ENCODE results near the gene NAALAD2. TPM values are rescaled to one million over a fixed set of nuclear protein-coding genes. Genes with fewer than 3 reads are reported as not detected.

Gene NAALAD2
- total RNA-seq, 5 donors from 2014 or later (not counting 1 experiment from before 2014, with no cell fraction given), result not detected

DNA sequence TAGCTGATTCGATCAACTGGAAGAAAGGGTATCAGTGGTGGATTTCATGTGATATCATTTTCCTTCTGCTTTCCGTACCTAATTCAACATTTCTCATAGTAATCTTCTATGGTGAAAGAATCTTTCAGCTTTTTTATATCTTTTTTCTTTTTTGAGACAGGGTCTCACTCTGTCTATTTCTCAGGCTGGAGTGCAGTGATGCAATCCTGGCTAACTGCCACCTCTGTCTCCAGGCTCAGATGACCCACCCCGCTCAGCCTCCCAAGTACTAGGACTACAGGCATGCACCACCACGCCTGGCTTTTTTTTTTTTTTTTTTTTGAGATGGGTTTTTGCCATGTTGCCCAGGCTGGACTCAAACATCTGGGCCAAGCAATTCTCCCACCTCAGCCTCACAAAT lies 107.0 kb downstream of the NAALAD2 start:
- no CpG with 5 or more reads among the region's 4 CpGs for WGBS (ENCODE audit: insufficient coverage)
- CTCF ChIA-PET, result interaction anchor here (0.7 to 1.6 kb wide), 3 partner anchors 15 to 224 kb away, joined by 3 to 11 read pairs (median 3); no protein-coding TSS in a partner anchor
- POLR2A ChIA-PET, result no interaction called here

More for the DNA sequence above, 107.0 kb downstream of the NAALAD2 start:
- Mint-ChIP-seq H3K27me3 (peaks cover 13 to 20% of the 10 kb centered on the region in 2 donors), H3K4me3 (peak overlapping the region in 1 of 3 donors; percentile 26), H3K36me3 (no peaks in the 10 kb centered on the region), H3K4me1 (peaks cover 0 to 16% (median 14%) of the 10 kb centered on the region in 3 donors), H3K9me3 (no peaks in the 10 kb centered on the region), H3K27ac (no peak overlapping the region)
- no peak for ATAC-seq (replicated peaks in 1 of 4)
- H3K4me3 ChIP-seq (ENCODE audit: control insufficient read depth in 1 of 2, extremely low read depth in 1 of 2, low read length in 1 of 2), result no peak overlapping the region
- no peak for DNase-seq
- no peak overlapping the region for H3K27ac ChIP-seq (ENCODE audit: low read length)
- H3K36me3 ChIP-seq (ENCODE audit: control insufficient read depth in 2 of 2, extremely low read depth in 1 of 2, insufficient read depth in 1 of 2, low read length in 1 of 2), result no peaks in the 10 kb centered on the region
- H3K4me1 ChIP-seq (ENCODE audit: control insufficient read depth in 1 of 2, extremely low read depth in 1 of 2, insufficient read depth in 2 of 2, low read length in 2 of 2), result peaks cover 0 to 6% of the 10 kb centered on the region in 2 experiments
- no peaks in the 10 kb centered on the region for H3K9me3 ChIP-seq
- peaks cover 0 to 3% of the 10 kb centered on the region in 2 experiments for H3K27me3 ChIP-seq (replicated peaks in 1 of 2; ENCODE audit: control insufficient read depth in 2 of 2, extremely low read depth in 1 of 2, insufficient read depth in 2 of 2, low read length in 1 of 2)

Other genes starting within 250 kb of the NAALAD2 start
- gene TRIM49D1, start 212.4 kb upstream of the NAALAD2 start, total RNA-seq, result not detected
- gene TRIM49D2, start 210.6 kb upstream of the NAALAD2 start, total RNA-seq, result not detected
- gene TRIM64, start 168.6 kb upstream of the NAALAD2 start, total RNA-seq, result not detected
- gene TRIM49C, start 103.6 kb upstream of the NAALAD2 start, total RNA-seq, result not detected
- gene UBTFL1, start 48.7 kb upstream of the NAALAD2 start, total RNA-seq, result not detected
- 10 to 100 TPM; 59.9 to 81.0 (median 64.9) TPM for gene CHORDC1, start 88.4 kb downstream of the NAALAD2 start, total RNA-seq

All from T-cell (primary cell).